Measurements from ENCODE around the gene TRMT10B.

GRCh38 chr9:37753489-37754190 lies at the start of gene TRMT10B:
- TF ChIP-seq POLR2A (IDR thresholded peaks at IDR 0.05; ENCODE audit: low read length) (peak; percentile 73), RNF2 (IDR thresholded peaks at IDR 0.05; ENCODE audit: borderline replicate concordance, low read depth) (no peak), CBX8 (IDR thresholded peaks at IDR 0.05) (no peak; the same call in 1 of the 2 replicates)
- TF ChIP-seq, protein P1, sequence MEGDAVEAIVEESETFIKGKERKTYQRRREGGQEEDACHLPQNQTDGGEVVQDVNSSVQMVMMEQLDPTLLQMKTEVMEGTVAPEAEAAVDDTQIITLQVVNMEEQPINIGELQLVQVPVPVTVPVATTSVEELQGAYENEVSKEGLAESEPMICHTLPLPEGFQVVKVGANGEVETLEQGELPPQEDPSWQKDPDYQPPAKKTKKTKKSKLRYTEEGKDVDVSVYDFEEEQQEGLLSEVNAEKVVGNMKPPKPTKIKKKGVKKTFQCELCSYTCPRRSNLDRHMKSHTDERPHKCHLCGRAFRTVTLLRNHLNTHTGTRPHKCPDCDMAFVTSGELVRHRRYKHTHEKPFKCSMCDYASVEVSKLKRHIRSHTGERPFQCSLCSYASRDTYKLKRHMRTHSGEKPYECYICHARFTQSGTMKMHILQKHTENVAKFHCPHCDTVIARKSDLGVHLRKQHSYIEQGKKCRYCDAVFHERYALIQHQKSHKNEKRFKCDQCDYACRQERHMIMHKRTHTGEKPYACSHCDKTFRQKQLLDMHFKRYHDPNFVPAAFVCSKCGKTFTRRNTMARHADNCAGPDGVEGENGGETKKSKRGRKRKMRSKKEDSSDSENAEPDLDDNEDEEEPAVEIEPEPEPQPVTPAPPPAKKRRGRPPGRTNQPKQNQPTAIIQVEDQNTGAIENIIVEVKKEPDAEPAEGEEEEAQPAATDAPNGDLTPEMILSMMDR (IDR thresholded peaks at IDR 0.05), result no peak
- TF ChIP-seq, protein P2, sequence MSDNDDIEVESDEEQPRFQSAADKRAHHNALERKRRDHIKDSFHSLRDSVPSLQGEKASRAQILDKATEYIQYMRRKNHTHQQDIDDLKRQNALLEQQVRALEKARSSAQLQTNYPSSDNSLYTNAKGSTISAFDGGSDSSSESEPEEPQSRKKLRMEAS (IDR thresholded peaks at IDR 0.05), result peak; percentile 19; the same call in 1 of the 2 replicates

Measured in A549 (cell line).